Measurements from ENCODE around the gene CLECL1. TPM values are rescaled to one million over a fixed set of nuclear protein-coding genes. Genes with fewer than 3 reads are reported as not detected.
"Not testable (repeated sequence)": the region's sequence is repeated elsewhere in the genome, so short reads cannot be mapped to it uniquely, and the experiment has no call there.

The CLECL1 gene
- total RNA-seq, 1 donor from 2014 or later = not detected

- H3K4me1 ChIP-seq = peaks cover 13% of the 10 kb centered on the region
- DNase-seq = no peak
- H3K9me3 ChIP-seq (replicated peaks) = no peaks in the 10 kb centered on the region
- no peaks in the 10 kb centered on the region for H3K27me3 ChIP-seq (ENCODE audit: low read depth)
- H3K4me3 ChIP-seq = no peak overlapping the region
- no peak for TF ChIP-seq CTCF (IDR thresholded peaks at IDR 0.05; ENCODE audit: borderline replicate concordance)
- intact Hi-C loops (cut with micrococcal nuclease) = no loop called here
- no peaks in the 10 kb centered on the region for H3K36me3 ChIP-seq
- H3K27ac ChIP-seq (replicated peaks) = peak overlapping the region; percentile 20
These were observed 9.8 kb upstream of the CLECL1 start for GRCh38 chr12:9742661-9743060.

- Histone ChIP-seq H3K36me3 (no peaks in the 10 kb centered on the region), H3K9me3 (replicated peaks) (no peaks in the 10 kb centered on the region), H3K27me3 (ENCODE audit: low read depth) (no peaks in the 10 kb centered on the region), H3K4me3 (no peak overlapping the region), H3K4me1 (peaks cover 13% of the 10 kb centered on the region), H3K27ac (replicated peaks) (no peak overlapping the region)
- no peak for DNase-seq
- intact Hi-C loops (cut with micrococcal nuclease) = no loop called here
- TF ChIP-seq CTCF (IDR thresholded peaks at IDR 0.05; ENCODE audit: borderline replicate concordance) = no peak
These were observed 8.8 kb upstream of the CLECL1 start for GRCh38 chr12:9741726-9742125.

GRCh38 chr12:9740106-9740750, 7.3 kb upstream of the CLECL1 start:
- intact Hi-C loops (cut with micrococcal nuclease) = no loop called here
- no peaks in the 10 kb centered on the region for H3K9me3 ChIP-seq (replicated peaks)
- no peak for DNase-seq
- H3K27ac ChIP-seq (replicated peaks) = peak overlapping the region; percentile 43
- no peaks in the 10 kb centered on the region for H3K27me3 ChIP-seq (ENCODE audit: low read depth)
- H3K4me1 ChIP-seq = peaks cover 13% of the 10 kb centered on the region
- no peak for TF ChIP-seq CTCF (IDR thresholded peaks at IDR 0.05; ENCODE audit: borderline replicate concordance)
- H3K4me3 ChIP-seq = peak overlapping the region; percentile 59
- no peaks in the 10 kb centered on the region for H3K36me3 ChIP-seq

- H3K27me3 ChIP-seq (ENCODE audit: low read depth); DNase-seq; H3K36me3 ChIP-seq; H3K9me3 ChIP-seq (replicated peaks); intact Hi-C loops (cut with micrococcal nuclease): not testable (repeated sequence)
- Histone ChIP-seq H3K4me1 (peaks cover 13% of the 10 kb centered on the region), H3K4me3 (peak overlapping the region; percentile 59), H3K27ac (replicated peaks) (peak overlapping the region; percentile 43)
These were observed 6.7 kb upstream of the CLECL1 start for GRCh38 chr12:9739404-9740105.

GRCh38 chr12:9738905-9739304, 6.0 kb upstream of the CLECL1 start:
- H3K4me3 ChIP-seq; intact Hi-C loops (cut with micrococcal nuclease); H3K9me3 ChIP-seq (replicated peaks); H3K27me3 ChIP-seq (ENCODE audit: low read depth); H3K27ac ChIP-seq (replicated peaks); DNase-seq; H3K36me3 ChIP-seq: not testable (repeated sequence)
- peaks cover 13% of the 10 kb centered on the region for H3K4me1 ChIP-seq

GRCh38 chr12:9736936-9737705, 4.2 kb upstream of the CLECL1 start:
- intact Hi-C loops (cut with micrococcal nuclease) = no loop called here
- DNase-seq = no peak
- peaks cover 6% of the 10 kb centered on the region for H3K4me1 ChIP-seq
- H3K36me3 ChIP-seq = no peaks in the 10 kb centered on the region
- H3K27ac ChIP-seq (replicated peaks) = peak overlapping the region; percentile 71
- no peaks in the 10 kb centered on the region for H3K27me3 ChIP-seq (ENCODE audit: low read depth)
- no peaks in the 10 kb centered on the region for H3K9me3 ChIP-seq (replicated peaks)
- no peak overlapping the region for H3K4me3 ChIP-seq
- TF ChIP-seq CTCF (IDR thresholded peaks at IDR 0.05; ENCODE audit: borderline replicate concordance) = no peak

All from left ventricle myocardium inferior (tissue), 1 donor.